Vagina (tissue), 2 donors: ENCODE data around the gene MYO1A. TPM values are rescaled to one million over a fixed set of nuclear protein-coding genes. Genes with fewer than 3 reads are reported as not detected.
A peak's percentile ranks its signal among the peaks of the same experiment; 100 is the strongest.

ENCODE experiments used
- DNase-seq, 2 donors: peaks; one replicate each; pipeline ENCODE4 v3.0.0-alpha.2; 2017; ENCODE audit errors: extremely low spot score in 2 of 2
- H3K27ac ChIP-seq: fragments of 200-600 bp; sonication (generic); one replicate; pipeline ENCODE4 v1.5.1; 2019
- H3K27me3 ChIP-seq: fragments of 200-600 bp; sonication (generic); one replicate; pipeline ENCODE4 v1.5.1; 2019
- H3K36me3 ChIP-seq, 2 donors: fragments of 200-600 bp; sonication (generic); one replicate each; pipeline ENCODE4 v1.5.1; 2017 to 2019
- H3K4me1 ChIP-seq: fragments of 200-600 bp; sonication (generic); one replicate; pipeline ENCODE4 v1.5.1; 2019
- H3K4me3 ChIP-seq, 2 donors: fragments of 200-600 bp; sonication (generic); 1 replicate in 1 of 2; 2 replicates in 1 of 2; pipeline ENCODE4 v1.5.1; 2016 to 2019
- H3K9me3 ChIP-seq: fragments of 200-600 bp; sonication (generic); one replicate; pipeline ENCODE4 v1.5.1; 2019
- CTCF ChIP-seq, 3 experiments: fragments of 450-650 bp in 2 of 3; fragments of 200-600 bp in 1 of 3; sonication (generic) in 1 of 3; IDR thresholded peaks; one replicate each; pipeline ENCODE4 v1.5.1; 2017 to 2019; ENCODE audit warnings: antibody characterized with exemption in 3 of 3, mild to moderate bottlenecking in 2 of 3, moderate library complexity in 2 of 3
- POLR2A ChIP-seq, 2 donors: fragments of 450-650 bp; IDR thresholded peaks; one replicate each; pipeline ENCODE4 v1.6.1; 2017; ENCODE audit warnings: antibody characterized with exemption in 2 of 2, mild to moderate bottlenecking in 2 of 2, moderate library complexity in 2 of 2
- POLR2AphosphoS5 ChIP-seq, 2 donors: sonication (generic); formaldehyde crosslinking; IDR thresholded peaks; one replicate each; pipeline ENCODE4 v1.9.0; 2017; ENCODE audit warnings: antibody characterized with exemption in 2 of 2, mild to moderate bottlenecking in 2 of 2, low read depth in 1 of 2; ENCODE audit not compliant: insufficient read depth in 1 of 2
- intact Hi-C: fragments of 100-400 bp; cut with DNase I; formaldehyde crosslinking; loops from one replicate; pipeline ENCODE4 v1.15.1; 2023
- total RNA-seq: library from RNA; depleted of rRNA; stranded (reverse); fragments of >200 nt; gene quantifications from one replicate; pipeline ENCODE4 v1.2.3, GENCODE V29; 2016

Gene MYO1A
- total RNA-seq, 1 donor from 2014 or later: 1.2 TPM

GRCh38 chr12:57090490-57090889 is 40.6 kb upstream of the MYO1A start:
- TF ChIP-seq CTCF (IDR thresholded peaks at IDR 0.05) (no peak), POLR2A (IDR thresholded peaks at IDR 0.05) (no peak)
- Histone ChIP-seq H3K27me3 (no peaks in the 10 kb centered on the region), H3K9me3 (no peaks in the 10 kb centered on the region), H3K4me1 (peaks cover 63% of the 10 kb centered on the region), H3K27ac (peak overlapping the region; percentile 100), H3K4me3 (peak overlapping the region; percentile 81 to 89), H3K36me3 (peaks cover 0 to 35% of the 10 kb centered on the region in 2 donors)
- intact Hi-C loops: no loop called here
- no peak for DNase-seq

GRCh38 chr12:57089271-57090245 is 39.6 kb upstream of the MYO1A start:
- Histone ChIP-seq H3K27me3 (no peaks in the 10 kb centered on the region), H3K9me3 (no peaks in the 10 kb centered on the region), H3K36me3 (peaks cover 0 to 27% of the 10 kb centered on the region in 2 donors), H3K27ac (peak overlapping the region; percentile 100), H3K4me1 (peaks cover 63% of the 10 kb centered on the region), H3K4me3 (peak overlapping the region; percentile 81 to 89)
- intact Hi-C loops: no loop called here
- peak in 1 of 2 donors; percentile 45 for TF ChIP-seq POLR2A (IDR thresholded peaks at IDR 0.05)
- TF ChIP-seq CTCF (IDR thresholded peaks at IDR 0.05): no peak
- TF ChIP-seq POLR2AphosphoS5 (IDR thresholded peaks at IDR 0.05; ENCODE audit: insufficient read depth in 1 of 2, low read depth in 1 of 2): peak; percentile 32 to 70
- DNase-seq: peak in 1 of 2 donors; percentile 96

- peak in 1 of 2 donors; percentile 93 for TF ChIP-seq POLR2A (IDR thresholded peaks at IDR 0.05)
- peak in 1 of 3 experiments; percentile 20 for TF ChIP-seq CTCF (IDR thresholded peaks at IDR 0.05)
- peak; percentile 64 to 97 for TF ChIP-seq POLR2AphosphoS5 (IDR thresholded peaks at IDR 0.05; ENCODE audit: insufficient read depth in 1 of 2, low read depth in 1 of 2)
- peak; percentile 96 to 97 for DNase-seq
- H3K27ac ChIP-seq: peak within 1 kb of the TSS; percentile 100
- no peaks in the 10 kb centered on the region for H3K27me3 ChIP-seq
- peaks cover 54% of the 10 kb centered on the region for H3K4me1 ChIP-seq
- peaks cover 0 to 26% of the 10 kb centered on the region in 2 donors for H3K36me3 ChIP-seq
- H3K4me3 ChIP-seq: peak within 1 kb of the TSS; percentile 81 to 89
- no peaks in the 10 kb centered on the region for H3K9me3 ChIP-seq
- intact Hi-C loops: no loop called here
These were observed 38.7 kb upstream of the MYO1A start, which contains the start of gene NAB2 for GRCh38 chr12:57088354-57089270. Gene NAB2, plus strand, starts transcription at chr12:57089114. Its CDS starts 158 bp downstream, at chr12:57089272.

- H3K4me1 ChIP-seq: peaks cover 46% of the 10 kb centered on the region
- H3K36me3 ChIP-seq: peaks cover 0 to 18% of the 10 kb centered on the region in 2 donors
- H3K9me3 ChIP-seq: no peaks in the 10 kb centered on the region
- TF ChIP-seq POLR2A (IDR thresholded peaks at IDR 0.05) (peak in 1 of 2 donors; percentile 76), CTCF (IDR thresholded peaks at IDR 0.05) (no peak)
- no peaks in the 10 kb centered on the region for H3K27me3 ChIP-seq
- peak overlapping the region; percentile 100 for H3K27ac ChIP-seq
- DNase-seq: peak in 1 of 2 donors; percentile 98
- peak overlapping the region; percentile 75 to 81 for H3K4me3 ChIP-seq
- intact Hi-C loops: no loop called here
These were observed 37.9 kb upstream of the MYO1A start for GRCh38 chr12:57087691-57088353.
